Measurements from ENCODE around the gene ISG15.

ISG15 gene

DNA sequence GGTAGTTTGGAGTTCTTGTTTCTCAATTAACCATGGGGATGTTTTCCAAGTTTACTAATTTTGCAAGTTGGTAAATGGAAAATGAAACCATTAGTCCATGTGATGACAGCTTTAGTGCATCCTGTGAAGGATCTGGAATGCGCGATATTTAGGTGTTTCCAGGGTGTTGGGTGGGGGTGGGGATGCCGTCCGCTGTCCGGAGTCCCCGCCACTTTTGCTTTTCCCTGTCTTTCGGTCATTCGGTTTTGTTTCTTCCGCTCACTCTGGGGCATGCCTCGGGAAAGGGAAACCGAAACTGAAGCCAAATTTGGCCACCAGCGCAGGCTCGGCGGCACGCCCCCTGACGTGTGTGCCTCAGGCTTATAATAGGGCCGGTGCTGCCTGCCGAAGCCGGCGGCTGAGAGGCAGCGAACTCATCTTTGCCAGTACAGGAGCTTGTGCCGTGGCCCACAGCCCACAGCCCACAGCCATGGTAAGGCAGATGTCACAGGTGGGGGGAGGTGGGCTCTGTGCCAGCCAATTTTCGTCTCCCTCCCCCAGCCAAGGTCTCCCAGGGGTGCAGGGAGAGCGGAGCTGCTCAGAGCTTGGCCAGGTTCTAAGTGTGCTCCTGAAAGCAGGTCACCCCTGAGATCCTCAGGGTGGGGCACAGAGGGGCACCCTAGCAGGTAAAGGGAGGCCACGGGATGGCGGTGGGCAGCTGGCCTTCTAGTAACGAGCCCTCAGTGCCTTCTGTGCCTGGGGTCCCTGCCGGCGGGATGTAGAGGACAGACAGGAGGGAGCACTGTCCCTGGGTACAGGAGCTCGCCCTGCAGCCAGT, at the start of gene ISG15:
Gene ISG15 (plus strand): TSS at position 393 of the 817 bp plus-strand sequence. CDS start 77 bp downstream, at position 470.
- peak within 1 kb of the TSS; percentile 46 for H3K27ac ChIP-seq
- DNase-seq (ENCODE audit: low read depth, low spot score) = peak; percentile 40

DNA sequence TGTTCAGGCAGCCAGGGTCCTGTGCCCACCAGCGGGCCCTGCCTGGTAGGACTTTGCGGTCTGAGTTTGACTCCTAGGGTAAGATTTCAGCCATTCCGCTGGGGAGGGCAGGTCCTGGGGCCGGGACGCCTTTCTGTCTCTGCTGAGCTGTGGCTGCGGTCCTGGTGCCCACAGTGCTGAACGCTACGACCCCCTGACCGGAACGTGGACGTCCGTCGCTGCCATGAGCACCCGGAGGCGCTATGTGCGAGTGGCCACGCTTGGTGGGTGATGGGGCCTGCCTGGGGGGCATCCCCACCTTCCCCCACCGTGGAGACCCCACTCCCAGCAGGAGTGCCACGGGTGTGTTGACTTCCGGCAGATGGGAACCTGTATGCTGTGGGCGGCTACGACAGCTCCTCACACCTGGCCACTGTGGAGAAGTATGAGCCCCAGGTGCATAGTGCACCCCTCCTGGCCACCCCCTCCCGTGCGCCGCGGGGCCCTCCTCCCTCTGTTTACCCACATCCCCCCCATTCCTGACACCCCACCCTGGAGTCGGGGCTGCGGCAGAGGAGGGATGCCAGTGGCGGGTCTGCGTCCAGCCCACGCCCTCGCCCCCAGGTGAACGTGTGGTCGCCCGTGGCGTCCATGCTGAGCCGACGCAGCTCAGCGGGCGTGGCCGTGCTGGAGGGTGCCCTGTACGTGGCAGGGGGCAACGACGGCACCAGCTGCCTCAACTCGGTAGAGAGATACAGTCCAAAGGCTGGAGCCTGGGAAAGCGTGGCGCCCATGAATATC, 49.4 kb upstream of the ISG15 start:
- no peak for DNase-seq (ENCODE audit: low read depth, low spot score)
- no peak overlapping the region for H3K27ac ChIP-seq

DNA sequence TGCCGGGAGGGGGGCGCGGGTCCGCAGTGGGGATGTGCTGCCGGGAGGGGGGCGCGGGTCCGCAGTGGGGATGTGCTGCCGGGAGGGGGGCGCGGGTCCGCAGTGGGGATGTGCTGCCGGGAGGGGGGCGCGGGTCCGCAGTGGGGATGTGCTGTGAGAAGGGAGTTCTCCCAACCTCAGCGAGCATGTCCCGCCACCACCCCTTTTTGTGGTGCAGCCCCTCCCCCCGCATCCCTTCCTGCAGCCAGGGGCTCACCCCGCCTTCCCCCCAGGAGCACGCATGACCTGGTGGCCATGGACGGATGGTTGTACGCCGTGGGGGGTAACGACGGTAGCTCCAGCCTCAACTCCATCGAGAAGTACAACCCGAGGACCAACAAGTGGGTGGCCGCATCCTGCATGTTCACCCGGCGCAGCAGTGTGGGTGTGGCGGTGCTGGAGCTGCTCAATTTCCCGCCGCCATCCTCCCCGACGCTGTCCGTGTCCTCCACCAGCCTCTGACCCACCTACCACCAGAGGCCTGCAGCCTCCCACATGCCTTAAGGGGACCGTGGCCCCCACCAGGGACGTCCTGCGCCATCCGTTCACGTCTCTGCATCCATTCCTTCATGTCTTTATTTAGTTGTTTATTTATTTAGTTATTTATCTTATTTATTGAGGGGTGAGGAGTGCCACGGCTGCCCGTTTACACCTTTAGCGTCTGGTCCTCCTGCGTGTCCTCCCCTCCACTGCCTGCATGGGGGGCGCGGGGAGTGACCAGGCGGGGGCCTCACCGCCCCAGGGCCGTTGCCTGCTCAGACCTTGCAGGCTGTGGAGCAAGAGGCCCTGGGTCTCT, 48.4 kb upstream of the ISG15 start:
- no peak for DNase-seq (ENCODE audit: low read depth, low spot score)
- no peak overlapping the region for H3K27ac ChIP-seq

DNA sequence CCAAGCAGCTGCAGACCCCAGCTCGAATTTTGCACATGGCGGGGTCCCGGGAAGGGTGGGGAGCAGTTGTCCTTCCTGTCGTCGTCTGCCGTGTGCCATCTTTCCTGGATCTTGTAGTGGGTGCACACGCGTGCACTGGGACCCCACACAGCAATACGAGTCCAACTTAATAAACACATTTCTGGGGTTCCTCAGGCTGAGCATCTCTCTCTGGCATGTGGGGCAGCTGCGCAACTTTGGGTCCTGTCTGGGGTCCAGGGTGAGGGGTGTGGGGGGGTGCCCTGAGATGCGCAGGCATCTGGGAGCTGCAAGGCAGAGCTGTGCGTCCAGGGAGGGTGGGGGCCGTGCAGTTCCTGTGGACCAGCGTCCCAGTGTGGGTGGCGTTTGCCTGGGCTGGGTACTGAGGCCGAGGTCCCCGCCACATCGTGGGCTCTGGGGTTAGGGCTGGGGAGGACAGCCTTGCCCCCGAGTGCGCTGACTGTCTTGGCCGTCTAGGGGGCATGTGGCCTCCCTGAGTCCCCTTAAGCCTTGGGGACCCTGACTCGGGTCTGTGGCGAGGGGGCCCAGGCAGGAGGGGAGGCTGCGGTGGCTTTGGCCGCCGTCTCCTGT, 47.7 kb upstream of the ISG15 start:
- no peak for DNase-seq (ENCODE audit: low read depth, low spot score)
- peak overlapping the region; percentile 99 for H3K27ac ChIP-seq

DNA sequence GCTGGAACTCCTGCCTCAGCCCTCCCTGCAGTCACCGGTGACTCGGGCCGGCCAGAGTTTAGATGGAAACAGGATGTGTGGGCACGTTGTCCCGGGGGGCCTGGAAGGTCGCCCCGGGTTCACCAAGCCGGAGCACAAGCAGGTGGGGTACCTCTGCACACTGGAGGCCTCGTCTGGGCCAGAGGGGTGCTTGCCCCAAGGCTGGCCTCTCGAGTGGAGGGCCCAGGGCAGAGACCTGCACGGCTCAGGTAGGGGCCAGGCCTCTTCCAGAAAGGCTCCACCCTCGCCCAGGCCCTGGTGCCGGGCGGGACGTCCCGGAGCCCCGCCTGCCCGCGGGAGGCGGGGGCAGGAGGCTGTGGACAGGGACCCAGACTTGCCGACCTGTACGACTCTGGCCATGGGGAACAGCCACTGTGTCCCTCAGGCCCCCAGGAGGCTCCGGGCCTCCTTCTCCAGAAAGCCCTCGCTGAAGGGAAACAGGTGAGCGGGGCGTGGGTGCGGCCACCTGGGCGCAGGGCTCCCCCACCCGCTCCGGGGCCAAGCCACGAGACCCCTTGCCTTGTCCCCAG, 47.1 kb upstream of the ISG15 start, which contains the start of gene PLEKHN1:
Gene PLEKHN1 (plus strand): TSS at position 348 of the 569 bp plus-strand sequence. CDS start 50 bp downstream, at position 398.
- no peak for DNase-seq (ENCODE audit: low read depth, low spot score)
- peak within 1 kb of the TSS; percentile 99 for H3K27ac ChIP-seq

DNA sequence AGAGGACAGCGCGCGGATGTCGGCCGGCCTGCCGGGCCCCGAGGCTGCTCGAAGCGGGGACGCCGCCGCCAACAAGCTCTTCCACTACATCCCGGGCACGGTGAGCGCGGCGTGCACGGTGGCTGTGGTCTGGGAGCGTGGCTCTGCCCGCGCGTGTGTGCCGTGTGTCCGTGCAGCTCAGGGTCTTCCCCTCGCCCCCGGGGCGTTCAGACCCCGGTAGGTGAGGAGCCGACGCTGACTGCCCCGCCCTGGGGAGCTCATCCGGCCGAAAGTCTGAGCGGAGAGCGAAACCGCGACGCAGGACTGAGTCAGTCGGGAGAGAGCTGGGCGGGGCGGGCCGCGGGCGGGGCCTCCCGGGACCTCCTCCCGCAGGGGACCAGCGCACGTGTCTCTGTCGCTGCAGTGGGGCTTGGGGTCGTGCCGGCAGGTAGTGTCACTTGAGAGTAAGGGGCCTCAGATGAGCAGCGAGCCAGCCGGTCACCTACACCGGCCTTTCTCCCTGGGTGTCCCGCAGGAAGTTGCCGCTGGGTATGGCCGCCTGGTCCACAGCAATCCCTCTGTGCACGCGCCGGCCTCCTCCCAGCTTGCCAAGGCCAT, 46.5 kb upstream of the ISG15 start:
- peak overlapping the region; percentile 99 for H3K27ac ChIP-seq
- DNase-seq (ENCODE audit: low read depth, low spot score) = no peak

DNA sequence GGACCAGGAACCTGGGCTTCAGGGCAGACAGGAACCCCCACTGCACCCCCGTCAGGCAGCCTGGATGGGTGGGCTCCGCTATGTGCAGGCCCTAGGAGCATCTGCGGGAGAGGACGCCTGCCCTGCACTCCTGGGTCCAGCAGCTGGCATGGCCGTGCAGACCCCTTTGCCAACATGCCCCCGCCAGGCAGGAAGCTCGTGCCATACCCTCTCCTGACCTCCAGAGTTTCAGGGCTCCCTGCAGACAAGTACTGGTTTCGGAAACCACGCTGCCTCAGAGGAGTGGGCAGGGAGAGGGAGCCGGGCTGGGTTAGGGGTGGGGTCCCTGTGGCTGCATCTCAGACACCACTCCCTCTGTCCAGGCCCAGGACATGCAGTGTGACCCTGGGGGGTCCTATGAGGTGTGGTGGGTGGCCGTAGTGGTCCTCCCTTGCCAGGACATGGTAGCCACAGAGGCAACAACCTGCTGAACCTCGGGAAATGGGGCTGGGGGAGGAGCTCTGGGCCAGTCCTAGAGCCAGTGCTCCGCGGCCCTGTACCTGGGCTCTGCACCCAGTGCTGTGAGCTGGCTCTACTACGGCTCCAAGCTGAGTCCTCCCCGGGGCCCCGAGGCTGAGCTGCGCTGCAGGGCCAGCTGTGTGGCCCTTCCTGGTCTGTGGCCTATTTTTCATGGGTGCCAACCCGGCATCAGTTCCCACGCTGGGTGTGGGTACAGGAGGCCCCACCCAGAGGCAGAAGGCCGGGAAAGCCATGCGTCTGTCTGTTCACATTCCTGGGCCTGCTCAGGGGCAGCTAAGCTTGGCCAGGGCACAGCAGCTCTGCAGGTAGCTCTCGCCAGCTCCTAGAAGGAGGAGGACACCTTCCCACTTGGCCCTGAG, 45.6 kb upstream of the ISG15 start:
- H3K27ac ChIP-seq = peak overlapping the region; percentile 99
- DNase-seq (ENCODE audit: low read depth, low spot score) = no peak

DNA sequence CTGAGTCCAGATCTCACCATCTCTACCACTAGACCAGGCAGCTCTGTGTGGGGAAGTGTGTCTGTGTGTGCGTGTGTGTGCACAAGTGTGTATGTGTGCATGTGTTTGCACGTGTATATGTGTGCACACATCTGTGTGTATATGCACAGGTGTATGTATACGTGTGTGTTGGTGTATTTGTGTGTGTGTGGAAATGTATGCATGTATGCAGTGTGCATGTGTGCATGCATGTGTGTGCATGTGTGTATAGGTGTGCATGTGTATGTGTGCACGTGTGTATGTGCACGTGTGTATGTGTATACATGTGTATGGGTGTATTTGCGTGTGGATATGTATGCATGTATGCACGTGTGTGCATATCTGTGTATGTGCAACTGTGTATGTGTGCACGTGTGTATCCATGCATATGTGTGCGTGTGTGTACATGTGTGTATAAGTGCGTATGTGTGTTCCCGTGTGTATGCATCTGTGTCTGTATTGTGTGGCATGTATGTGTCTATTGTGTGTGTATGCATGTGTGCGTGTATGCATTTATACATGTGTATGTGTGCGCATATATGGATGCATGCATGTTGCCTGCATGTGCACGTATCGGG, 43.9 kb upstream of the ISG15 start:
- no peak for DNase-seq (ENCODE audit: low read depth, low spot score)
- no peak overlapping the region for H3K27ac ChIP-seq

DNA sequence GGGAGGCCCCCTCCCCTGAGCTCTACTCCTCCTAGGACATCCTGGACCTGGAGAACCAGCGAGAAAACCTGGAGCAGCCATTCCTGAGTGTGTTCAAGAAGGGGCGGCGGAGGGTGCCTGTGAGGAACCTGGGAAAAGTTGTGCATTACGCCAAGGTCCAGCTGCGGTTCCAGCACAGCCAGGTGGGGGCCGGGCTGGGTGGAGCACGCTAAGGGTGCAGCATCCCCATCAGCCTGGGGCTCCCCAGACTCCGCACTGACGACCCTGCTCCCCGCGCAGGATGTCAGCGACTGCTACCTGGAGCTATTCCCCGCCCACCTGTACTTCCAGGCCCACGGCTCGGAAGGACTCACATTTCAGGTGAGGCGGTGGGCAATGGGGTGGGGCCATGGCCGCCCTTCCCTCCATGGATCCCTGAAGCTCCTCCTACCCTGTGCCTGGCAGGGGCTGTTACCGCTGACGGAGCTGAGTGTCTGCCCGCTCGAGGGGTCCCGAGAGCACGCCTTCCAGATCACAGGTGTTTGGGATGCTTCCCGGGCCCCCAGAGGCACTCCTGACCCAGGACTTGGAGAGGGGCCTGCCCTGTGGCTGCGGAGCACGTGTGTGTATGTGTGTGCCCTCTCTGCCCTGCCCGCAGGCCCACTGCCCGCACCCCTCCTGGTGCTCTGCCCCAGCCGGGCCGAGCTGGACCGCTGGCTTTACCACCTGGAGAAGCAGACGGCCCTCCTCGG, 42.9 kb upstream of the ISG15 start:
- DNase-seq (ENCODE audit: low read depth, low spot score) = no peak

DNA sequence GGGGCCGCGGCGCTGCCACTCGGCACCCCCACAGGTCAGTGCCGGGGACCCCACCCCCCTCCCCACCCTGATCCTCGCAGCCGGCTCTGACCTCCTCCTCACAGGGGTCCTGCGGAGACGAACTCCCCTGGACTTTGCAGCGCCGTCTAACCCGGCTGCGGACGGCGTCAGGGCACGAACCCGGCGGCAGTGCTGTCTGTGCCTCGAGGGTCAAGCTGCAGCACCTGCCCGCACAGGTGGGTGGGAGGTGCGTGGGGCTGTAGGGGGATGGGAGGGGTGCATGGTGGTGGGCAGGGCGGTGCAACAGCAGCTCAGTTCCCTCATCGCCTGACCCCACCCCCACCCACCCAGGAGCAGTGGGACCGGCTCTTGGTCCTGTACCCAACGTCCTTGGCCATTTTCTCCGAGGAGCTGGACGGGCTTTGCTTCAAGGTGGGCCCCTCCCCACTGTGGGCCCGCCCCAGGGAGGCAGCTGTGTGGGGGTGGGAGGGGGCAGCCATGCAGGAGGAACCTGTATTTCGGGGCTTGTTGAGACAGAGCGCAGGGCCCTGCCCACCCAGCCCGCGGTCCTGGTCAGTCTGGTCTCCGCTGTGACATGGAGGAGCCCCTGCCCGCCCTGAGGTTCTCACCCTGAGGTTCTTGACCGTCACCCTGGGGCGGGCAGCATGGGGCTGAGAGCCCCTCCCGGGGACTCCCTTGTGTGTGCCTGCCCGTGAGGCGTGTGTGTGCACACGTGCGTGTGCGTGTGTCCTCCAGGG, 42.1 kb upstream of the ISG15 start:
- DNase-seq (ENCODE audit: low read depth, low spot score) = no peak
- H3K27ac ChIP-seq = no peak overlapping the region

More for the DNA sequence above, 42.9 kb upstream of the ISG15 start:
- H3K27ac ChIP-seq = no peak overlapping the region

DNA sequence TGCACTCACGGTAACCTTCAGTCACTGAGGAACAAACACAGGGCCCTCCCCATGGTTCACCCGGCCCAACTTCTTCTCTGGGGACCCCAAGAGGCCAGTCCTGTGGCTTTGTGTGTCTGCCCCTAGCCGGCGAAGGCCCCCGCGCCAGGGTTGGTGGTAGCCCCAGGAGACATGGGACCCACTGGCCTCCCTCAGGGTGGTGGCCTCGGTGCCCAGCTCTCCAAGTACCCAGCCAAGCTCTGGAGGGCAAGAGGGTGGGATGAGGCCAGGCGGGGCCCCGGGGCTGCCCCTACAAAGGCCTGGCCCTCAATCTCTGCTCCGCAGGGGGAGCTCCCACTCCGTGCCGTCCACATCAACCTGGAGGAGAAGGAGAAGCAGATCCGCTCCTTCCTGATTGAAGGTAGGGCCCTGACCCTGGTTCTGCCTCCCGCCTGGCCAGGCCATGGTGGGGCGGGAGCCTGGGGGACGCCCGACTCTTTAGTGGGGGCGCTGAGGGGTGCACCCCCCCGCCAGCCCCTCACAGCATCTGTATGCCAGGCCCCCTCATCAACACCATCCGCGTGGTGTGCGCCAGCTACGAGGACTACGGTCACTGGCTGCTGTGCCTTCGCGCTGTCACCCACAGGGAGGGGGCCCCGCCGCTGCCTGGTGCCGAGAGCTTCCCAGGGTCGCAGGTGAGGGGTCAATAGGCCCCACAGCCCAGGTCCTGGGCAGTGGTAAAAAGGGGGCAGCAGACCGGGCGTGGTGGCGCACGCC, 41.4 kb upstream of the ISG15 start:
- DNase-seq (ENCODE audit: low read depth, low spot score) = no peak
- H3K27ac ChIP-seq = no peak overlapping the region

DNA sequence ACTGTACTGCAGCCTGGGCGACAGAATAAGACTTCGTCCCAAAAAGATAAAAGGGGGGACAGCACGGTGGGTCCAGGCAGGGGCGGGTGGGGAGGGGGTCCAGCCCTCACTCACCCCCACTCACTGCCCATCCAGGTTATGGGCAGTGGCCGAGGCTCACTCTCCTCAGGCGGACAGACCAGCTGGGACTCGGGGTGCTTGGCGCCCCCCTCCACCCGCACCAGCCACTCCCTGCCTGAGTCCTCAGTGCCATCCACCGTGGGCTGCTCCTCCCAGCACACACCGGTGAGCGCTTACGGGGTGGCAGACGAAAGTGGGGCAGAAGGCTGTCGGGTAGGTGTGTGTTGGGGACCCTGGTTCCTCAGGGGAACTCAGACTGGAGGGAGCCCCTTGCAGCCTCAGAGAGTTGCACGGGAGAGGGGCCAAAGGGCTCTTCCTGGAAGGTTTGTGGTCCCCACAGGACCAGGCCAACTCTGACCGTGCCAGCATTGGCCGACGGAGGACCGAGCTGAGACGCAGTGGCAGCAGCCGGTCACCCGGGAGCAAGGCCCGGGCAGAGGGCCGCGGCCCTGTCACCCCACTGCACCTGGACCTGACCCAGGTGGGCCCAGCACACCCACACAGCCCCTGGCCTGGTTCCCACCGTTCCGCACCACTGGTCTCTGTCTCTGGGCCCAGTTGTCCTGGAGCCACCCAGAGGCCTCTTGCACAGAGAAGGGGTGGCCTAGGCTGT, 40.4 kb upstream of the ISG15 start:
- no peak overlapping the region for H3K27ac ChIP-seq
- DNase-seq (ENCODE audit: low read depth, low spot score) = no peak

DNA sequence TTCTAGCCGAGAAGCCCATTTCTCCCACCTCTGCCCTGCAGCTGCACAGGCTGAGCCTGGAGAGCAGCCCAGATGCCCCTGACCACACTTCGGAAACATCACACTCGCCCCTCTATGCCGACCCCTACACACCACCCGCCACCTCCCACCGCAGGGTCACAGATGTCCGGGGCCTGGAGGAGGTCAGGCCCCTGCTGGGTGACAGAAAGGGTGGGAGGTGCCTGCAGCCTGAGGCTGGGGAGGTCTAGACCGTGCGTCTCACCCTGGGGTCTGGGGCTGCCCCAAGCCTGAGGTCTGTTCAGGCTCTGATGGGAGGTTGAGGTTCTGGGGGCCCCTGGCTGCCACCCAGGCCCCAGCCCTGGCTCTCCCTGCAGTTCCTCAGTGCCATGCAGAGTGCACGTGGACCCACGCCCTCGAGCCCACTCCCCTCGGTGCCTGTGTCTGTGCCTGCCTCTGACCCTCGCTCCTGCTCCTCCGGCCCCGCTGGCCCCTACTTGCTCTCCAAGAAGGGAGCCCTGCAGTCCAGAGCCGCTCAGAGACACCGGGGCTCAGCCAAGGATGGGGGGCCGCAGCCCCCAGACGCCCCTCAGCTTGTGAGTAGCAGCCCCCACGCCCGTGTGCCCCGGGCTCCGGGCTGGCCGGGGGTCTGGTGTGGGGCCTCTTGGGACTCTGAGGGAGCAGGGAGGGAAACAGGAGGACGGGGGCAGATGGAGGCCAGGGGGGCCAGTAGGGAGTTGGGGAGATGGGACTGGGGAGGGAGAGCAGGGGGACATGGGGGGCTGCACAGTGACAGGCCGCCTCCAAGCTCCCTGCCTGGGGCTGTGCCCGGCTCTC, 39.6 kb upstream of the ISG15 start:
- no peak overlapping the region for H3K27ac ChIP-seq
- no peak for DNase-seq (ENCODE audit: low read depth, low spot score)

DNA sequence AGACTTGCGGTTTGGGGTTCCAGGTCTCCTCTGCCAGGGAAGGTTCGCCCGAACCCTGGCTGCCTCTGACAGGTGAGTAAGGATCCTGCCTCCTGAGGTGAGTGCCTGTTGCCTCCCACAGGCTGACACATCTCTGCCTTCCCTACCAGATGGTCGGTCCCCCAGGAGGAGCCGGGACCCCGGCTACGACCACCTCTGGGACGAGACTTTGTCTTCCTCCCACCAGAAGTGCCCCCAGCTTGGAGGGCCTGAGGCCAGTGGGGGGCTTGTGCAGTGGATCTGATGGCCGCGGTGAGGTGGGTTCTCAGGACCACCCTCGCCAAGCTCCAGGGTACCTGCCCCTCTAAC, 39.0 kb upstream of the ISG15 start:
- DNase-seq (ENCODE audit: low read depth, low spot score) = no peak
- H3K27ac ChIP-seq = no peak overlapping the region
